Right hindlimb (tissue), 1 donor: Measurements from ENCODE around the gene FMOD.

Source experiments
- DNase-seq: peaks from one replicate; pipeline ENCODE4 v3.0.0-alpha.2; 2018

The FMOD gene

DNA sequence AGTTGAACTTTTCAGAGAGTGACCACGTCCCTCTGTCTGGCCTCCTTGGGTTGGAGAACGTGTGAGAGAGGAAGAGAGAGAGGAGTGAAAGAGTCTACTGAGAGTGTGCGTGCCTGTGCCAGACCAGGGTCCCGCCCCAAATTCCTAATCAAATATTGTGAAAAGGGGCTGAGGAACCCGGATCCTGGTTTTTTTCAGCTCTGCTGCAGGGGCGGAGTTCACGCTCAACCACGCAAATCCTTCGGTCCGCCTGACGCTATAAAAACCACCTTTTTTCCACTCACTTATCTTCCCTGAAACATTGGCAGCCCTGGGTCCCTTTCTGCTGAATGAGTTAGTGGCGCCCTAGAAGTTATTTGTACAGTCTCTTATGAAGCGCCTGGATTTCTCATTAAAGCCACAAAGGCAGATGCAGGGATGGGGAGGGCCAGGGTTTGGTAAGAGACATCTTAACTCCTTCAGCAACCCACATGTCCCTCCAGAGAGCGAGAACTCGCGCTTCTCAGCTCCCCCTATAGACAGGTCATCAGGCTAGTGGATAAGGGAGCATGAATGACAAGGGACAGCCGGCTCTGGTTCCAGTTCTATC lies at the start of gene FMOD:
FMOD (minus strand) TSS at position 86 of the 589 bp plus-strand sequence. CDS start 2,852 bp downstream, outside the sequence.
- DNase-seq: peak; percentile 91

GRCh38 chr1:203396595-203397194 lies 45.8 kb upstream of the FMOD start:
- no peak for DNase-seq

GRCh38 chr1:203395751-203396150 lies 44.8 kb upstream of the FMOD start:
- DNase-seq: no peak

GRCh38 chr1:203390298-203390697 lies 39.4 kb upstream of the FMOD start:
- DNase-seq: no peak

GRCh38 chr1:203388683-203389082 lies 37.8 kb upstream of the FMOD start:
- DNase-seq: no peak

DNA sequence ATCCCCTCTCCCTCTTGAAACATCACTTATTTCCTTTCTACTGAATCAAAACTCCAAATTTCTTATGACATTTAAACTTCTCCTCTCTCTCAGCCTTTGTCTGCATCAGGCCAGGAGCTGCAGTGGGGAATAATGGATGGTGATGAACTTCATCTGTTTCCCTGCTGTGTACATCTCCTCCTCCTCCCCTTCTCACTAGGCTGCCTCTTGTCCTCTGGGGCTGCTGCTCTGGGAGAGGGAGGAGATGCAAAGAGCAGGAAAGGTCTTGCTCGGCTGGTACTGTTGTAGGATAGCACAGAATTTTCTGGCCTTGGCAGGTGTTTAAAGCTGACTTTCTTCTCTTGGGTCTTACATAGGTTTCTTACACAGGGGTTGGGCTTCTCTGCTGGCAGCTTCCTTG lies 31.1 kb upstream of the FMOD start:
- no peak for DNase-seq

GRCh38 chr1:203381151-203381751 lies 30.3 kb upstream of the FMOD start:
- DNase-seq: no peak

- DNase-seq: no peak
These were observed 29.7 kb upstream of the FMOD start for GRCh38 chr1:203380420-203381150.

DNA sequence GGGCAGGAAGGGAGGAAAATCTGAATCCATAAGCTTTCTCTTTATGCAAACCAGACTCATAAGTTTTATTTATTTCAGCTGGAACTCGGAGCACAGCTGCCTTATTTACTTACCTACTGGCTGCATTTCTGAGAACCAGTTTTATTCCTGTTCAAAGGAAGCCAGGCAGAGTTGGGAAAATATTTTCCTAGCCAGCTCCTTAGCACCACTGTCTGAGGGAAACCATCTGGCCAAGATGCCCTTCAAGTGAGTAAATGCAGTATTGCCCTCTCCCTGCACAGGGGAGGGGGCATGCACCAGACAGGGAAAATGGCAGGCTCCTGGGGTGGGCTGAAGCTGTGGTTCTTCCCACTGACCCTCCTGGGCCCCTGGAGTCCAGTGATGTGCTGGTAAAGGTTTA lies 28.9 kb upstream of the FMOD start:
- DNase-seq: no peak

DNA sequence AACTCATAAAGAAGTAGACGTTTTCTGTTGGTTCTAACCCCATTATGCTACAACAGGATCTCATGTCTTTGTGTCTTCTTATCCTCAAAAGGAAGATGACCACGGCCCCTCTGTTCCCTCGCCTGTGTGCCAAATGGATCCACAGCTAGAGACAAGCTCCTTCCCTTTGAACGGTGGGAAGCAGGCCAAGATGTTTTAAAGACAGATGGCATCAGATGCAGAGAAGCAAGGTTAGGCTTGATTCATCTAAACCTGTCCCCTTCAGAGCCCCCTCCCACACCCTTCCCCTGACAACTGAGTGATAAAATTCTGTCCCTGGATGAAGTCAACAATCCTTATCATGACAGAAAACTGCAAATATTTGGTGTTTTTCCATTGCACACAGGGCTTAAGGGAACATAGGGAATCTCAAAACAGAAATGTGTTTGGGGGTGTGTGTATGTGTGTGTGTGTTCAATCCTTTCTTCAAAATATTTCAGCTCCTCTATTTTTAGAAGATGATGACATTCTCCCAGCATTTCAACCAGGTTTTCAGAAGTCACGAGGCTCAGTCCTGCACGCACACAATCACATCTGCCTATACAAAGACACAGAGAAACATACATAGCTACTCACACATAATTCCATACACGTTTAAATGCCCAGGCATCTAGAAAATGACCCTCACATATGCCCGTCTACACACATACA lies 27.8 kb upstream of the FMOD start:
- no peak for DNase-seq

DNA sequence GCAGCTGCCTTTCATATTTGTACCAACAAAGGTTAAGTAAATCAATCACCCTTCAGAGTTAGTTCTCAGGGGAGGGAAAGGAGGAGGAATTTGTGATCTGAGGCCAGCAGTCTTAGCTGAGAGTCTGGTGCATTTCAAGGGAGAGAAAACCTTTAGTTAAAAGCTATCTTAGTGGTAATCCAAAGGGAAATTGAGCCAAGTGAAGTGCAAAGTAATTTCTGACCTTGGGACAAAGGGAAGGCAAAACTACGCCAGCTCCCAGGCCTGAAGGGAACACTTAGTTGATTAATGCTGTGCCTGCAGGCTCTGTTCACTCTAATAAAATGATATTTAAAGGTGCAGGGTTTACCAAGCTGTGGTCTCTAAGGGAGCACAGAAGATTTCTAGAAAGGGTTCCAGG lies 23.1 kb upstream of the FMOD start:
- DNase-seq: no peak

DNA sequence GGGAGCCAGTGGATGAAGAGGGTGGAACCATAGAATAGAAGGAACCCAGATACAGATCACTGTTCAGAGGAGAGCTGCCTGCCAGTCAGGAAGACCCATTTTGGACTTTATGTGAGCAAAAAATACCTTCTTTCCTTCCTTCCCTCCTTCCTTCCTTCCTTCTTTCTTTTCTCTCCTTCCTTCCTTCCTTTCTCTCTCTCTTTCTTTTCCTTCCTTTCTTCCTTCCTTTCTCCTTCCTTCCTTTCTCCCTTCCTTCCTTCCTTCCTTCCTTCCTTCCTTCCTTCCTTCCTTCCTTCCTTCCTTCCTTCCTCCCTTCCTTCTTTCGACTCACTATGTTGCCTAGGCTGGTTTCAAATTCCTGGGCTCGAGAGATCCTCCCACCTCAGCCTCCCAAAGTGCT lies 22.1 kb upstream of the FMOD start:
- DNase-seq: no peak

DNA sequence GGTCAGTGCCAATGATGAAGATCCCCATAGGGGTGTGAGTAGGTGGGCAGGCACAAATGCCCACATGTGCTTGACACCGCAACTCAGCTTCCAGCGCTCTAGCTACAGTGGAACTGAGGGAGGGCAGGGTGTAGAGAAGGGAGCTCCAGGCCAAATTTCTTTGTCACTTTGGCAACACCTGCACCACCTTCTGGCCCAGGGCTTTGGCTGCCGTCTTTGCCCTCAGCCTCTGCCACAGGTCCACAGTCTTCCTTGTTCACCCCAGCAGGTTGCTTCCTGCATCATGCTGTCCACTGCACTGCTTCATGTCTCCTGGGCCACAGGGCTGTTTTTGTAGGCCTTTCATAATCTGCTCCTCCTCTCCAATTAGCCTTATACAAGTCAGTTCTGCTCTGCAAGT lies 20.4 kb upstream of the FMOD start:
- no peak for DNase-seq

- no peak for DNase-seq
These were observed 18.7 kb upstream of the FMOD start for GRCh38 chr1:203369666-203370065.

DNA sequence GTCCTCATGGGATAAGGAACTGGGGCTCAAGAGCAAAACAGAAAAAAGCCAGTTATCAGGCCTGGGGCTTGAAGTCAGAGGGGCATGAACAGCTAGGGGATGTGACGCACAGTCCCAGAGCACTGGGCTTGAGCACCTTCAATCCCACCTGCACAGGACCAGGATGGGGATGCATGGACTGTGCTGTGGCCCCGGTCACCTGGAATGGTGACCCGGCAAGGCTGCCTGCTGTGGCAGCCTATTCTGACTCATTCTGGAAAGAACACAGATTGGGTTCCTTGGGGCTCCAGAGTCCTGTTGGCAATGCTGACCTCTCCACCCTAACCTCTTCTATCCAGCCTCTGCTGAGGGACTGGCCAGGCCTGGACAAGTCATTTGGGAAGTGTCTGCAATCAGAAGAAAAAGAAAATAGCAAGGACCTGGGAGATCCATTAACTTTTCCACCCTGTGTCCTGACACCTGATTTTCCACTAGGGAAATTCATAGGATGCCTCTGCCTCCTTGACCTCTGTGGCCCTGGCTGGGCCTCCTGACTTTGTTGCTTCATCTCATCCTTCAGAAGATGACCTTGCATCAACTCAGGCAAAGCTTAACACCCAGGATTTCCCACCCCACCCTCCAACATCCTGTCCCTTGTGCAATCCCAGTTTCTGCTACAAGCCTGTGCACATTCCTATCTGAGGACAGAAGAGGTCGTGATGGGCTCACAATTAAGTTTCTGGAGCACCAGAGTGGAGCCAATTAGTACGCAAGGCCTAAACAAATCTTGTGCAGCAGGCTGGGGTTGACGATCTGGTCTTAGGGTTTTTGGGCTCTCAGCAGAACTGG lies 17.9 kb upstream of the FMOD start:
- no peak for DNase-seq

DNA sequence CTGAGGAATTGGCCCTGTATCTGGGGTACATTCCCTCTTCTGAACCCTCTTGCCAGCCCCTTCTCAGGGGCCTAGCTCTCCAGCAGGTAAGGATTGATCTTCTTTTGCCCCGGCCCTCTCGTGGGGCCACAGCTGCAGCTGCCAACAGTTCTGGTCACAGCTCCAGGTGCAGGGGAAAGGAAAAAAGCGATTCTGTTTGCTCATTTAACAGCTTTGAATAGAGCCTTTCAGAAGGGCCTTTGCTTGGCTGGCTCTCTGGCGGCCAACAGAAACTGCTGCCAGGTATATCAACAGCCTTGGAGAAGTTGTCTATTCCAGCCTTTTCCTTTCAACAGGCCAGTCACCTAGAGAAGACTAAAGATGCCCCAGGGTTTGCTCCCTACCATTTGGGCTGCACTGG lies 16.1 kb upstream of the FMOD start:
- DNase-seq: peak; percentile 54

GRCh38 chr1:203366476-203366875 lies 15.6 kb upstream of the FMOD start:
- DNase-seq: no peak

- no peak for DNase-seq
These were observed 13.9 kb upstream of the FMOD start for GRCh38 chr1:203364806-203365205.

DNA sequence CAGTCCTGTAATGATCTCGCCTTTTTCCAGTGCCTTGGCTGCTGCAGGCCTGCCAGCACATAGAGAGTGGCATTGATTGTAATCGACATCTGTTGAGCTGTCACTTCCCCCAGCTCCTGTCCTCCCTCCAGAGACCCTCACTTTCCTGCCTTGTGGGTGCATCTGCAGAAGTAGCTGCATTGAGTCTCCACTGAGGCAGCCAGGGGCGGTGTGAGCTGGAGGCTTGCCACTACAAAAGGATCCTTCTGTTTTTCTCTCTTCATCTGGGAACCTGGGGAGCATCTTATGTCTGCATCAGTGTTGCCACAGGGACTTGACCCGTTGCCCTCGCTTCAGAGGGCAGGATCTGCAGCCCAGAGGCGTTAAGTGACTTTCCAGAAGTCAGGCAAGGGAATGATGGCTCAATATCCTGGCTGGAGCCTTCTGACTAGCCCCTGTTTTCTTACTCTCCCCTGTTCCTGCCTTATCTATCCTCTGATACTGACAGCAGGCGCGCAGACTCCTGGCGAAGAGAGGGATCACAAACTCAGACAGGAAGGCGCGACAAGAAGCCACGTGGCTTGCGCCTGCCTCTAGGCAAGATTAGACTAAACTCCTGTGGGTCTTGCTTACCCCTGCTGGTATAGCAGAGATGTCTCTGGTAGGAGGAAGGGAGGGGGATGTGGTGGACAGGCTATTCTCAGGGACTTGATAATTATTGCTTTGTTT lies 13.3 kb upstream of the FMOD start:
- DNase-seq: no peak

DNA sequence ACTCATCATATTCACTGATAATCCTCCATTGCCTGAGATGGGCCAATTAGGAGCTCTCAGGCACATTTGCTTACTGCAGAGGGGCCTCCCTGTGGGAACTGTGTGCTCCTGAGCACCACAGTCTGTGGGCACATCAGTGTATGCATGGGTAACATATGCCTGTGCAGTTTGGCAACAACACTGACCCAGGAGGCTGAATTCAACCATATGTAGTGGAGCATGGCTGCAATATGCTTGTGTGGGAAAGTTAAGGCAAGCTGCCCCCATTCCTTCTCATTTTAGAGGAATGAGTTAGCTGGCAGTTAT lies 11.8 kb upstream of the FMOD start:
- DNase-seq: no peak

- no peak for DNase-seq
These were observed 11.2 kb upstream of the FMOD start for GRCh38 chr1:203361945-203362719.
